Measurements from ENCODE around the gene POU2AF3. TPM values are rescaled to one million over a fixed set of nuclear protein-coding genes. Genes with fewer than 3 reads are reported as not detected.

The POU2AF3 gene
- total and polyA plus RNA-seq, 2 donors from 2014 or later, result 4.3 to 4.9 TPM

DNA sequence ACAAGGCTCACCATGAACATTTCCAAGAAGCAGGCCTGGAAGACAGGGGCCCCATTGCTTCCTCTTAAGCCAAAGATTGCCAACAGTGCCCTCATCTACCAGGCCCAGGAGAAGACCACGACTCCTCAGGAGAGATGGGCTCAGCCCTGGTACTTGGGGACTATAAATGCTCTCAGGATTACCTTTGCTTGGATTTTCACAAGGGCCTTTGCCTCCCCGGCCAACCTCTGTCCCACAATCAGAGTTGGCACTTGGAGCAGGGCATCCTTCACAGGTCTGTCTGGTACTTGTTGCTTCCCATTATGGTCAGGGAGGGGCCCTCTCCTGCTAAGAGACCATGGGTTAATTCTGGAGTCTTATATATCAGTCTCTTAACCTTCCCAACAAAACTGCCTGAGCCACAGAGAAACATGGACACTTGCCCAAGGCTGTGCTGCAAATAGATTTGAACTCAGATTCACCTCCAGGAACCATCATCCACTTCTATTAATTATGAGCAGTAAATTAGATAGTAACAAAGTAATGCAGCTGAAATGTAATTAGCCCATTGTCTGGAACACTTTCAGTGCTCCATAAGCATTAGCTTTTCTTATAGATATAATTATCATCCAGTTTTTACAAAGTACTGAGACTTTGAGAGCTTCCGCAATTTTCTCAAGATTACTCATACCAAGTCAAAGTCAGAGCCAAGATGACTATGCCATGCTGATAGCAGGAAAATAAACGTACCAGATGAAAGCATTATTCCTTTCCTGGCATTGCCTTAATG, 33.5 kb downstream of the POU2AF3 start:
- intact Hi-C loops (cut with DNase I), result no loop called here
- Histone ChIP-seq H3K4me1 (ENCODE audit: control insufficient read depth in 2 of 3, insufficient read depth in 2 of 3, low read depth in 1 of 3, low read length in 3 of 3) (peaks cover 0 to 33% (median 31%) of the 10 kb centered on the region in 3 donors), H3K27ac (ENCODE audit: low read depth in 2 of 2, low read length in 2 of 2) (no peak overlapping the region), H3K27me3 (ENCODE audit: control insufficient read depth, insufficient read depth, low read length) (no peaks in the 10 kb centered on the region), H3K4me3 (ENCODE audit: low read length in 3 of 3) (no peak overlapping the region), H3K36me3 (ENCODE audit: control insufficient read depth in 2 of 3, insufficient read depth in 3 of 3, low read length in 3 of 3) (no peaks in the 10 kb centered on the region), H3K9me3 (ENCODE audit: control insufficient read depth in 2 of 3, insufficient read depth in 1 of 3, low read length in 3 of 3) (no peaks in the 10 kb centered on the region), H3K9ac (ENCODE audit: low read length in 3 of 3) (no peak overlapping the region)
- TF ChIP-seq, protein P1, sequence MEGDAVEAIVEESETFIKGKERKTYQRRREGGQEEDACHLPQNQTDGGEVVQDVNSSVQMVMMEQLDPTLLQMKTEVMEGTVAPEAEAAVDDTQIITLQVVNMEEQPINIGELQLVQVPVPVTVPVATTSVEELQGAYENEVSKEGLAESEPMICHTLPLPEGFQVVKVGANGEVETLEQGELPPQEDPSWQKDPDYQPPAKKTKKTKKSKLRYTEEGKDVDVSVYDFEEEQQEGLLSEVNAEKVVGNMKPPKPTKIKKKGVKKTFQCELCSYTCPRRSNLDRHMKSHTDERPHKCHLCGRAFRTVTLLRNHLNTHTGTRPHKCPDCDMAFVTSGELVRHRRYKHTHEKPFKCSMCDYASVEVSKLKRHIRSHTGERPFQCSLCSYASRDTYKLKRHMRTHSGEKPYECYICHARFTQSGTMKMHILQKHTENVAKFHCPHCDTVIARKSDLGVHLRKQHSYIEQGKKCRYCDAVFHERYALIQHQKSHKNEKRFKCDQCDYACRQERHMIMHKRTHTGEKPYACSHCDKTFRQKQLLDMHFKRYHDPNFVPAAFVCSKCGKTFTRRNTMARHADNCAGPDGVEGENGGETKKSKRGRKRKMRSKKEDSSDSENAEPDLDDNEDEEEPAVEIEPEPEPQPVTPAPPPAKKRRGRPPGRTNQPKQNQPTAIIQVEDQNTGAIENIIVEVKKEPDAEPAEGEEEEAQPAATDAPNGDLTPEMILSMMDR (IDR thresholded peaks at IDR 0.05; ENCODE audit: borderline replicate concordance, extremely low read depth, insufficient read depth), result no peak
- no peak for DNase-seq
- no peak for FAIRE-seq

DNA sequence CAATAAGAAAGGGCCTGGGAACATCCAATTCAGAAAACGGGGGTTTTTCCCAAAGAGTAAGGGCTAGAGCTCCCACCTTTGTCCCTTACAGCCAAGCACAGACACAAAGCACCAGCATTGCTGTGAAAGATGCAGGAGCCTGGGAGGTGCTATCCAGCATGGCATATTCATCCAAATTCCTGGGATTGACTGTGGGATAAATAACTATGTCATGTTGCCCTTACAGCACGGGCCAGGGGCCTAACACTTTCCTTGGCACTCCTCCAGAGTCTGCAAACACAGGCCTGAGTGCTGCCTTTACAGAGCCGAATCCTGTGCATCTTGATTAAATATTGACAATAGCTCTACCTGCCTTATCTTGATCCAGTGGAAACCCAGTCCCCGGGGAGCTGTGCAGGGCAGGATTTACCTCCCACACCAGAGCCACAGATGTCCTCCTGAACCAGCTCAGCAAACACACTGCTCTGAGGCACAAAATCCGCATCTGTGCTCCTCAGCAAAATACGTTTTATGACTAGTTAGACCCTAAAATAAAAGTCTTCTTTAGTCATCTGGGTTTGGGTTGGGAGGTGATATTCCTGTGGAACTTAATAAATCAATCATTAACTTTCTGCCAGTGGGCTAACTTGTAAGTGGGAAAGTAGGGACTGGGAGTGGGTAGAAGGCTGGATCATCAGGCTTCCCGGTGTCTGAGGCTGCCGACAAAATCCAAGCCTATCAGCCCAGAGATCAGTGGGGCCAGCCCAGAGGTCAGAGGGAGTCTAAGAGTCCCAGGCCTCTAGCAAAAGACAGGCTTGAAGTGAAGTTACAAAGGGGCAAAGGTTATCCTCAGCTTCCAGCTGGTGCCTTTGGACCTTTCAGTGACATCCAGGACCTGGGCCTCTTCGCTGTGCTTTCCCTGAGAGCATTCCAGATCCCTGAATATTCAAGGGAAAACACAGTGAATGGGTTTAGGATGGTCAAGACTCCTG, 36.5 kb downstream of the POU2AF3 start:
- intact Hi-C loops (cut with DNase I), result no loop called here
- Histone ChIP-seq H3K4me1 (ENCODE audit: control insufficient read depth in 2 of 3, insufficient read depth in 2 of 3, low read depth in 1 of 3, low read length in 3 of 3) (peaks cover 0 to 29% (median 20%) of the 10 kb centered on the region in 3 donors), H3K36me3 (ENCODE audit: control insufficient read depth in 2 of 3, insufficient read depth in 3 of 3, low read length in 3 of 3) (no peaks in the 10 kb centered on the region), H3K27me3 (ENCODE audit: control insufficient read depth, insufficient read depth, low read length) (no peaks in the 10 kb centered on the region), H3K9me3 (ENCODE audit: control insufficient read depth in 2 of 3, insufficient read depth in 1 of 3, low read length in 3 of 3) (no peaks in the 10 kb centered on the region), H3K4me3 (ENCODE audit: low read length in 3 of 3) (peak overlapping the region in 1 of 3 donors; percentile 27), H3K9ac (ENCODE audit: low read length in 3 of 3) (no peak overlapping the region), H3K27ac (ENCODE audit: low read depth in 2 of 2, low read length in 2 of 2) (peak overlapping the region in 1 of 2 donors; percentile 41)
- DNase-seq (peak in 2 of 5 donors; percentile 33), FAIRE-seq (no peak)
- TF ChIP-seq, protein P1 (IDR thresholded peaks at IDR 0.05; ENCODE audit: borderline replicate concordance, extremely low read depth, insufficient read depth), result no peak

DNA sequence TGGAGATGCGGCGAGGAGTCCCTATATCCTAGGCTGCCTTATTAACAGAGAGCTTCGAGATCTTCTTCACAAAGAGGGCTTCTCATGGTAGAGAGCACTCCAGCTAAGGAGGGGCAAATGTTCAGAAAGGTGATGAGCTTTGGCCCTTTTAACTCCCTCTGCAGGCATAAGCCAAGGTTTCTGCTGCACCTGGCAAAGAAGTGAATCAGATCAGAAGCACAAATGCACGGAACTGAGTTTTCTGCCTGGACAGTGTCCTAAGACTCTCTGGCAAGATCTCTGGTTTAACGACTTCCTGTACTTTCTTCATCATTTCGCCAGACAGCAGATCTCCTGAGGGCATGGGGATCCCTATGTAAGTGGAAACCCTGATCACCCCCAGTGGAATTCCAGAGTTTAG, 37.2 kb downstream of the POU2AF3 start:
- DNase-seq (no peak), FAIRE-seq (no peak)
- Histone ChIP-seq H3K9ac (ENCODE audit: low read length in 3 of 3) (no peak overlapping the region), H3K27me3 (ENCODE audit: control insufficient read depth, insufficient read depth, low read length) (no peaks in the 10 kb centered on the region), H3K27ac (ENCODE audit: low read depth in 2 of 2, low read length in 2 of 2) (peak overlapping the region in 1 of 2 donors; percentile 41), H3K4me1 (ENCODE audit: control insufficient read depth in 2 of 3, insufficient read depth in 2 of 3, low read depth in 1 of 3, low read length in 3 of 3) (peaks cover 0 to 27% (median 20%) of the 10 kb centered on the region in 3 donors), H3K4me3 (ENCODE audit: low read length in 3 of 3) (no peak overlapping the region), H3K36me3 (ENCODE audit: control insufficient read depth in 2 of 3, insufficient read depth in 3 of 3, low read length in 3 of 3) (no peaks in the 10 kb centered on the region), H3K9me3 (ENCODE audit: control insufficient read depth in 2 of 3, insufficient read depth in 1 of 3, low read length in 3 of 3) (no peaks in the 10 kb centered on the region)
- intact Hi-C loops (cut with DNase I), result no loop called here
- TF ChIP-seq, protein P1 (IDR thresholded peaks at IDR 0.05; ENCODE audit: borderline replicate concordance, extremely low read depth, insufficient read depth), result no peak
